Fibroblast of the aortic adventitia (primary cell): ENCODE results near the gene TARBP1. TPM values are rescaled to one million over a fixed set of nuclear protein-coding genes. Genes with fewer than 3 reads are reported as not detected.

Experiments
- DNase-seq: peaks from one replicate; pipeline ENCODE4 v3.0.0-alpha.2; 2010; ENCODE audit warnings: low read depth
- H3K4me3 ChIP-seq: 2 replicates; pipeline ENCODE4 v1.5.1; 2011; ENCODE audit warnings: low read depth, mild to moderate bottlenecking, control low read depth, low read length, moderate library complexity
- total RNA-seq: library from RNA; depleted of rRNA; stranded (reverse); fragments of >200 nt; gene quantifications from 2 replicates; pipeline ENCODE4 v1.2.3, GENCODE V29; 2012; ENCODE audit warnings: low replicate concordance
- TF ChIP-seq, protein P1 (sequence below): IDR thresholded peaks from 2 replicates; pipeline ENCODE4 v1.5.1; 2011; ENCODE audit warnings: mild to moderate bottlenecking, low read length, control low read depth, inconsistent platforms; ENCODE audit not compliant: insufficient read depth

TARBP1 gene
- total RNA-seq, 1 donor = 22.2 TPM

DNA sequence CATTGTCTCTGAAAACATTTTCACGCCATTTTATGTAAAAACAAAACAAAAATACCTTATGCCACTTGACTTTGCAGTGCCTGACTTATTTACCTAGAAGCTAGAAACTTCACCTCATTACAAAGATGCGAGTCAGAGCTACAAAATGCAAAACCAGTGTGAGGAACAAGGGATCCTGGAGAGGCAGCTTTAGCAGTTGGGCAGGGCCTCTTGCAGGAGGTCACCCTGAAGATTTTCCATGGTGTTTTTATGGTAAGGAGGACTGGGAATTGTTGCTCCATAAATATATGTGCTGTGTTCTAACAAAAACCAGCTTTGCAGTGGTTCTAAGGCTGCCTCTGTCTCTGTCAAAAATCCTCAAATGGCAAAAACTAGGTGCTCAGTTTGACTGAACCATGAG lies 36.4 kb upstream of the TARBP1 start:
- TF ChIP-seq, protein P1, sequence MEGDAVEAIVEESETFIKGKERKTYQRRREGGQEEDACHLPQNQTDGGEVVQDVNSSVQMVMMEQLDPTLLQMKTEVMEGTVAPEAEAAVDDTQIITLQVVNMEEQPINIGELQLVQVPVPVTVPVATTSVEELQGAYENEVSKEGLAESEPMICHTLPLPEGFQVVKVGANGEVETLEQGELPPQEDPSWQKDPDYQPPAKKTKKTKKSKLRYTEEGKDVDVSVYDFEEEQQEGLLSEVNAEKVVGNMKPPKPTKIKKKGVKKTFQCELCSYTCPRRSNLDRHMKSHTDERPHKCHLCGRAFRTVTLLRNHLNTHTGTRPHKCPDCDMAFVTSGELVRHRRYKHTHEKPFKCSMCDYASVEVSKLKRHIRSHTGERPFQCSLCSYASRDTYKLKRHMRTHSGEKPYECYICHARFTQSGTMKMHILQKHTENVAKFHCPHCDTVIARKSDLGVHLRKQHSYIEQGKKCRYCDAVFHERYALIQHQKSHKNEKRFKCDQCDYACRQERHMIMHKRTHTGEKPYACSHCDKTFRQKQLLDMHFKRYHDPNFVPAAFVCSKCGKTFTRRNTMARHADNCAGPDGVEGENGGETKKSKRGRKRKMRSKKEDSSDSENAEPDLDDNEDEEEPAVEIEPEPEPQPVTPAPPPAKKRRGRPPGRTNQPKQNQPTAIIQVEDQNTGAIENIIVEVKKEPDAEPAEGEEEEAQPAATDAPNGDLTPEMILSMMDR = no peak
- DNase-seq = peak; percentile 62
- no peak overlapping the region for H3K4me3 ChIP-seq

DNA sequence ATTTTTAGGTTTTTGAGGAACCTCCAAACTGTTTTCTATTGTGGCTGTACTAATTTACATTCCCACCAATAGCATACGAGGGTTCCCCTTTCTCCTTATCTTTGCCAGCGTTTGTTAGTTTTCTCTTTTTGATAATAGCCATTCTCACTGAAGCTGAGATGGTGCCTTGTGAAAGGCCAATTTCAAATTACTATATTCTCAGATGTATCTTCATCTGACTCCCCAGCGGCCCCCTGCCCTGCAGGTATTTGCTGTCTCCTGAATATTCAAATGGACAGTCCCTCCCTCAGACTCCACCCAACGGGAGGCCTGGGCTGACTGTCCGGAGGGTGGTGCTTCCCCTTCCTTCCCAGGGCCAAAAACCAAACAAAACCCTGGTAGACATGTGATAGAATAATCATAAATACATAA lies 33.5 kb upstream of the TARBP1 start:
- no peak for DNase-seq
- TF ChIP-seq, protein P1 = no peak
- H3K4me3 ChIP-seq = no peak overlapping the region

DNA sequence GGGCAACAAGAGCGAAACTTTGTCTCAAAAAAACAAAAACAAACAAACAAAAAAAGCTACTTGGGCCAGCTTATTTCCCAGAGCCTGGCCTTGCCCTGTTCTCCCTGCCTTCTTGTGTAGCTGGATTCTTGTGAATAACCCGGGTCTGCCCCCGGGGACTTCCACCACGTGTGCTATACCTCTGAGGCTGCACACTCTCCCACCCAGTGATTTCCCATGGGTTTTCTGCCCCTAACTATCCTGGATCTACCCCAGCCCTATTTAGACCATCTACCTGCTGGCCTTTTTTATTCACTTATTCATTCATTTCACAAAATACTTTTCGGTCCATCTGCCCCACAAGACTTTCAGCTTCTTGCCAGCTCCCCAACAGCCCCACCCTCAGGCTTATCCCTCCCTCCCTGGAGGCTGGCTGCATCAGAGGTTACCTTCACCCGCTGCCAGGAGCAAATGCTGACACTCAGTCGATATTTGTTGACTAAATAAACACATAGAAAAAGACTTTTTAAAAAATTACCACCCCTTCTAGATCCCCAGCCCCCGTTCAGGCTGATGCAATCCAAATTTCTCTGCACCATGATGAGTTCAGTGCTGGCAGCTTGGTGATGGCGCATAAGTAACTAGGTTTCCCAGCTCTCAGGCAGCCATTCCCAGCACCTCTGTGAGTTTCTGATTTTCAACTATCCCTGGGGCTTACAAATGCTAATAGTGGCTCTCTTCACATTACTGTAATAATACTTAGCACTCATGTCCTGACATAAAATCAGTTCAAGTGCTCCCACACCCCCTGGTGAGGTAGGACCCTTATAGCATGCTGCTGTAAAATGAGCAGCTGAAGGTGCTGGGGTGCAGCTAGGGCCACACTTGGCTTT lies 30.7 kb upstream of the TARBP1 start:
- TF ChIP-seq, protein P1 = no peak
- no peak overlapping the region for H3K4me3 ChIP-seq
- DNase-seq = peak; percentile 70

DNA sequence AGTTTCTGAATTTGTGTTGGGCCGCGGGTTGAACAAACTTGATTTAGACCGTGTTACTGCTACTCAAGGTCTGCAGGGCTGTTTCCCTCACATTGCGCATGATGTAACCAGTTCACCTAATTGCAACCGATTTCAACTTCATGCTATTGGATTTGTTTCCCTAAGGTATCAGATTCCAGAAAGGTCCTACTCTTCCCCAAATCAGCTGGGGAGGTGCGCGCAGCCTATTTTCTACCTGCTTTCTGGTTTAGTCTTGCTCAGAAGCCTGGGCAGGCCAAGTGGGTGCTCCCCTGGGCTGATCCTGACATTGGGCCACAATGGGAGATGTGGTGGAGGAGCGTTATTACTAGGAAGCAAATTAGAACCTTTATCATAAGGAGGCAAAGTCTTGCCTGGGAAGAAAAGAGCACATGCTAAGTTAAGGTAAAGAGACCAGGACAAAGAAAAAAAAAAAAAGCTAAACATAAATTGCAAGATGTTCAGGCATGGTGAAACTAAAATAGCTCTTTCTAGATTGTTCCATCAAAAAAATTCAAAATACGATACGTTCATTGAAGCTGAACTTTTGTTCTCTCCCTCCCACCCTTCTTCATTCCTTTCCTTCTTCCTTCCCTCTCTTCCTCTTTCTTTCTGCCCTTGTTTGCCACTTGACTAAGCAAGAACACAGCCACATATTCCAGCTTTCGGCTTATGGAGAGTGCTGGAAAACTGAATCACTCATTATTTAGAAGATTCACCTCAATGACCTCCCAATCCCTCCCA lies 28.8 kb upstream of the TARBP1 start:
- H3K4me3 ChIP-seq = no peak overlapping the region
- DNase-seq = no peak
- TF ChIP-seq, protein P1 = no peak

DNA sequence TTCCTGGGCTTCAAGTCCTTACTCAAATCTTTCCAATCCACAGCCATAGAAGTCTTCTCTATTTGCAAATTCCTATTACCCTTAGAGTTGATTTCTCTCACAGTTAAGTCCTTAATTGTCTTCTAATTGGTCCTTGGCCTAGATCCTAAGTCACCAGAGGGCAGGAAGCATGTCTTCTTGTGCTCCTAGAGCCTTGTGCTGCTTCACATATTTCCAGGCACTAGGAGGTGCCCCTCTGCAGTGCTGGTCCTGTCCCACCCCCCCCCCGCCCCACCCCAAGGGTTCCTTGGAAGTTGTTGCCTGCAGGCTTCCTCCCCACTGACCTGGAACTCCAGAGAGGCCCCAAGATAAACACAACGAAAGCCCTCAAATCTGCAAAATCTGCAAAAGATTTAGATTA lies 28.1 kb upstream of the TARBP1 start:
- H3K4me3 ChIP-seq = no peak overlapping the region
- TF ChIP-seq, protein P1 = no peak
- no peak for DNase-seq

DNA sequence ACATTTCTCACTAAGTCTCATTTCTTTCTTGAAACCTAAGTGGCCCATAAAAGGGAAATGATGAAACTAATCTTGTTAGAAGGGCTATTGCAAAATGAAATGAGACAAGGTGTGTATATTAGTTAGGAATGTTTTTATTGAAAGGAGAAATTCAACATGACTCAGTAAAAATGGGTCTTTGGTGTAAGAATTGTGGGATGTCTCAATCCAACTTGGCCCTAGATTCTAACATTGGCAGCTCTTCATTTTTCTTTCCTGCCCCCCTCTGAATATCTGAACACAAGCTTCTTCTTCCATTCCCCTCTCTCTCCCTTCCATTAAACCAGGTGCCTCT lies 26.8 kb upstream of the TARBP1 start:
- peak; percentile 90 for DNase-seq
- TF ChIP-seq, protein P1 = no peak
- H3K4me3 ChIP-seq = no peak overlapping the region
